ENCODE data around the gene ARID3C. TPM values are rescaled to one million over a fixed set of nuclear protein-coding genes. Genes with fewer than 3 reads are reported as not detected.

The ARID3C gene
- total RNA-seq, 5 donors from 2014 or later (not counting 1 experiment from before 2014, with no cell fraction given), result 0.38 TPM; not detected in 4

DNA sequence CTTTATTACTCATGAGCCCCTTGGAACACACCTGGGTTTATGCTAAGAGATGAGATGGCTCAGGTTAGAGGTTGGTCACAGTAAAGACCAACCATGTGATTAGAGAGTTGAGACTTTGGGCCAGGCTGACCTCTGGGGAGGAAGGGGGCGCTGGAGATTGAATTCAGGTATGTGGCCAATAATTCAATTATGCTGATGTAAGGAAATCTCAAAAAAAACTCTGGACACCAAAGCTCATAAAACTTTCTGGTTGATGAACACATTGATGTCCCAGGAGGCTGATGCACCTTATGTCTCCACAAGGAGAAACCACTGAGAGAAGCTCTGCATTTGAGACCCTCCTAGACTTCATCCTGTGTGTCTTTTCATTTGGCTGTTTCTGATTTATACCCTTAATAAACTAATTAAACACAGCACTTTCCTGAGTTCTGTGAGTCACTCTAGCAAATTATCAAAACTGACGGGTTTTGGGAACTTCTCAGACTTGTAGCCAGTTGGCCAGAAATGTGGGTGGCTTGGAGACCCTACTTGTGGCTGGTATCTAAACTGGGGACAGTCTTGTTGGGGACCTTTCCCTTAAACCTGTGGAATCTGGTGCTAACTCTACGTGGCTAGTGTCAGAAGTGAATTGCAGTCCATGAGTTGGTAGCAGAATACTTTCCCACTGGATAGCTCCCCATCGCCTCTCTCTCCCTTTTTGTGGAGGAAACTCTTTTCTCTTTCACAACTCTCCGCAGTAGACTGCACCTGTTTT lies 41.1 kb upstream of the ARID3C start:
- ATAC-seq (replicated peaks in 1 of 4) (no peak), DNase-seq (no peak)
- no CpG with 5 or more reads among the region's 5 CpGs for WGBS (ENCODE audit: insufficient coverage)
- CTCF ChIA-PET, result interaction anchor here in 1 of 2 donors (0.6 kb wide), 1 partner anchor 499 kb away, joined by 5 read pairs; no protein-coding TSS in a partner anchor
- Histone ChIP-seq H3K4me1 (ENCODE audit: control insufficient read depth in 1 of 2, extremely low read depth in 1 of 2, insufficient read depth in 2 of 2, low read length in 2 of 2) (peaks cover 0 to 16% of the 10 kb centered on the region in 2 experiments), H3K27ac (ENCODE audit: low read length) (no peak overlapping the region), H3K9me3 (no peaks in the 10 kb centered on the region), H3K36me3 (ENCODE audit: control insufficient read depth in 2 of 2, extremely low read depth in 1 of 2, insufficient read depth in 1 of 2, low read length in 1 of 2) (peaks cover 0 to 5% of the 10 kb centered on the region in 2 donors), H3K4me3 (ENCODE audit: control insufficient read depth in 1 of 2, extremely low read depth in 1 of 2, low read length in 1 of 2) (no peak overlapping the region), H3K27me3 (replicated peaks in 1 of 2; ENCODE audit: control insufficient read depth in 2 of 2, extremely low read depth in 1 of 2, insufficient read depth in 2 of 2, low read length in 1 of 2) (no peaks in the 10 kb centered on the region)
- H3K36me3 Mint-ChIP-seq, result peaks cover 24% of the 10 kb centered on the region
- H3K9me3 Mint-ChIP-seq, result peaks cover 8 to 16% (median 10%) of the 10 kb centered on the region in 3 donors
- no peaks in the 10 kb centered on the region for H3K27me3 Mint-ChIP-seq
- no peak overlapping the region for H3K4me3 Mint-ChIP-seq
- POLR2A ChIA-PET, result no interaction called here
- H3K4me1 Mint-ChIP-seq, result peaks cover 12 to 20% (median 16%) of the 10 kb centered on the region in 3 donors
- H3K27ac Mint-ChIP-seq, result no peak overlapping the region

GRCh38 chr9:34665381-34666250 lies 36.8 kb upstream of the ARID3C start:
- peaks cover 47 to 60% (median 47%) of the 10 kb centered on the region in 3 donors for H3K4me1 Mint-ChIP-seq
- ATAC-seq (replicated peaks in 1 of 4) (peak; percentile 80 to 88 (median 84)), DNase-seq (peak; percentile 66 to 95 (median 87))
- ChIA-PET CTCF (interaction anchor here (0.7 to 4.4 kb wide), 10 partner anchors 19 to 289 kb away, joined by 3 to 39 read pairs (median 5); partner anchors contain the start of genes DCTN3 (in 1 of the 2), GALT (in 1 of the 2), MYORG (in 1 of the 2) and RPP25L (in 1 of the 2)), POLR2A (interaction anchor here (0.5 to 1.3 kb wide), 4 partner anchors 19 to 432 kb away, joined by 3 to 5 read pairs (median 4); partner anchors contain the start of genes GALT (in 1 of the 2) and SIGMAR1 (in 1 of the 2))
- H3K27me3 ChIP-seq (replicated peaks in 1 of 2; ENCODE audit: control insufficient read depth in 2 of 2, extremely low read depth in 1 of 2, insufficient read depth in 2 of 2, low read length in 1 of 2), result no peaks in the 10 kb centered on the region
- H3K27ac Mint-ChIP-seq, result peak overlapping the region; percentile 87 to 88
- peaks cover 19 to 52% of the 10 kb centered on the region in 2 experiments for H3K4me1 ChIP-seq (ENCODE audit: control insufficient read depth in 1 of 2, extremely low read depth in 1 of 2, insufficient read depth in 2 of 2, low read length in 2 of 2)
- H3K9me3 ChIP-seq, result no peaks in the 10 kb centered on the region
- H3K4me3 Mint-ChIP-seq, result peak overlapping the region; percentile 82 to 90 (median 86)
- 5% methylated on average over 39 of the region's 55 CpGs for WGBS (ENCODE audit: insufficient coverage)
- H3K36me3 ChIP-seq (ENCODE audit: control insufficient read depth in 2 of 2, extremely low read depth in 1 of 2, insufficient read depth in 1 of 2, low read length in 1 of 2), result peaks cover 6 to 11% of the 10 kb centered on the region in 2 donors
- H3K36me3 Mint-ChIP-seq, result peaks cover 34% of the 10 kb centered on the region
- H3K27ac ChIP-seq (ENCODE audit: low read length), result peak overlapping the region; percentile 97
- peak overlapping the region; percentile 71 to 80 for H3K4me3 ChIP-seq (ENCODE audit: control insufficient read depth in 1 of 2, extremely low read depth in 1 of 2, low read length in 1 of 2)
- H3K9me3 Mint-ChIP-seq, result peaks cover 8 to 16% (median 10%) of the 10 kb centered on the region in 3 donors
- H3K27me3 Mint-ChIP-seq, result no peaks in the 10 kb centered on the region

GRCh38 chr9:34665067-34665380 lies 36.2 kb upstream of the ARID3C start:
- H3K9me3 Mint-ChIP-seq, result peaks cover 4 to 12% (median 10%) of the 10 kb centered on the region in 3 donors
- WGBS (ENCODE audit: insufficient coverage), result 3% methylated on average over 24 of the region's 26 CpGs
- H3K36me3 ChIP-seq (ENCODE audit: control insufficient read depth in 2 of 2, extremely low read depth in 1 of 2, insufficient read depth in 1 of 2, low read length in 1 of 2), result peaks cover 12 to 14% of the 10 kb centered on the region in 2 donors
- H3K27ac ChIP-seq (ENCODE audit: low read length), result peak overlapping the region; percentile 87
- ChIA-PET POLR2A (interaction anchor here in 1 of 2 donors (1.0 to 1.3 kb wide), 2 partner anchors 18 to 27 kb away, joined by 3 to 5 read pairs; partner anchors contain the start of genes GALT and SIGMAR1), CTCF (interaction anchor here (0.7 to 4.4 kb wide), 9 partner anchors 18 to 288 kb away, joined by 3 to 39 read pairs (median 5); partner anchors contain the start of genes DCTN3 (in 1 of the 2), GALT (in 1 of the 2), MYORG (in 1 of the 2) and RPP25L (in 1 of the 2))
- H3K4me1 ChIP-seq (ENCODE audit: control insufficient read depth in 1 of 2, extremely low read depth in 1 of 2, insufficient read depth in 2 of 2, low read length in 2 of 2), result peaks cover 19 to 52% of the 10 kb centered on the region in 2 experiments
- peak overlapping the region; percentile 55 to 80 for H3K4me3 ChIP-seq (ENCODE audit: control insufficient read depth in 1 of 2, extremely low read depth in 1 of 2, low read length in 1 of 2)
- no peaks in the 10 kb centered on the region for H3K9me3 ChIP-seq
- H3K27me3 ChIP-seq (replicated peaks in 1 of 2; ENCODE audit: control insufficient read depth in 2 of 2, extremely low read depth in 1 of 2, insufficient read depth in 2 of 2, low read length in 1 of 2), result no peaks in the 10 kb centered on the region
- ATAC-seq (replicated peaks in 1 of 4) (peak; percentile 21 to 40 (median 28)), DNase-seq (peak in 1 of 35 experiments; percentile 18)
- H3K4me3 Mint-ChIP-seq, result peak overlapping the region; percentile 82 to 90 (median 86)
- no peaks in the 10 kb centered on the region for H3K27me3 Mint-ChIP-seq
- peak overlapping the region; percentile 94 to 97 for H3K27ac Mint-ChIP-seq
- peaks cover 47 to 63% (median 47%) of the 10 kb centered on the region in 3 donors for H3K4me1 Mint-ChIP-seq
- H3K36me3 Mint-ChIP-seq, result peaks cover 37% of the 10 kb centered on the region

DNA sequence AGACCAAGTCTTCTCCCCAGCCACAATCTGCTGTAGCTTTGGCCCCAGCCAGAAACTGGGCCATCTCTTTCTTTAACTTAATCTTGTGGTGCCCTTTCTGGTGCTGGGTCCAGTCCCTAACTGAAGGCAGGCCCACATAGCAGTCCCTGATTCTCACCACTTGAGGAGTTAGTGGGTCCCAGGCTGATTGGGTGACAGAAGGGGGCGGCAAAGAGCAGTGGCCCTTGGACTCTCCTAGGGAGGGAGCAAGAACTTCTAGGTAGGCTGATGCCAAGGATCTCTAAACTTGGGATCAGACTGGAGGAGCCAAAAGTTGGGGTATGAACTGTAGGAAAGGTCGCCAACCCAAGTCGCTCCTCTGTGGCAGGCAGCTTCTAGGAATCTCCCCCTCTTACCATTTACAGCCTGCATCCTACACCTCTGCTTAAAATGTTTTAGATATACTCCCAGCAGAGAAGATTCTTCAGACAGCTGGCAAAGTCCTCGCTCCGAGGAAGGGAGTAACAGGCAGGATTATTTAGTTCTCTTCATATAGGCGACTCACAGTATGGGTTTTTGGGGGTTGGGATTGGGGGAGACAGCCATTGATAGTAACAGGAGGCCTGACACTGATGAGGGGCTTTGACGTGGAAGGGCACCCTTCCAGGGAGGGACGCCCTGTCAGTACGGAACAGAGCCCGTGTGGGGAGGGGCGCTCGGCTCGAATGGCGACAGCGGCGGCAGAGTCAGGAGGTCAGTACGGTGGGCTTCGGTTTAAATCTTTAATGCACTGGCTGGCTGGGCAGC lies 35.6 kb upstream of the ARID3C start:
- Mint-ChIP-seq H3K27me3 (no peaks in the 10 kb centered on the region), H3K9me3 (peaks cover 4 to 7% (median 6%) of the 10 kb centered on the region in 3 donors), H3K36me3 (peaks cover 33% of the 10 kb centered on the region), H3K27ac (peak overlapping the region; percentile 94 to 97), H3K4me3 (peak overlapping the region; percentile 82 to 90 (median 86)), H3K4me1 (peaks cover 47 to 63% (median 47%) of the 10 kb centered on the region in 3 donors)
- POLR2A ChIA-PET, result interaction anchor here in 1 of 2 donors (0.6 to 1.3 kb wide), 3 partner anchors 18 to 389 kb away, joined by 3 to 5 read pairs (median 4); partner anchors contain the start of genes GALT and SIGMAR1
- CTCF ChIA-PET, result interaction anchor here (1.0 to 4.4 kb wide), 8 partner anchors 17 to 44 kb away, joined by 3 to 39 read pairs (median 5); partner anchors contain the start of genes DCTN3 (in 1 of the 2), GALT (in 1 of the 2) and SIGMAR1 (in 1 of the 2)
- peak overlapping the region; percentile 87 for H3K27ac ChIP-seq (ENCODE audit: low read length)
- peak overlapping the region; percentile 55 to 80 for H3K4me3 ChIP-seq (ENCODE audit: control insufficient read depth in 1 of 2, extremely low read depth in 1 of 2, low read length in 1 of 2)
- no peaks in the 10 kb centered on the region for H3K27me3 ChIP-seq (replicated peaks in 1 of 2; ENCODE audit: control insufficient read depth in 2 of 2, extremely low read depth in 1 of 2, insufficient read depth in 2 of 2, low read length in 1 of 2)
- 18% methylated on average over 14 of the region's 18 CpGs for WGBS (ENCODE audit: insufficient coverage)
- H3K9me3 ChIP-seq, result no peaks in the 10 kb centered on the region
- peak; percentile 18 to 37 (median 36) for ATAC-seq (replicated peaks in 1 of 4)
- peaks cover 19 to 52% of the 10 kb centered on the region in 2 experiments for H3K4me1 ChIP-seq (ENCODE audit: control insufficient read depth in 1 of 2, extremely low read depth in 1 of 2, insufficient read depth in 2 of 2, low read length in 2 of 2)
- DNase-seq, result peak; percentile 22 to 84 (median 67)
- H3K36me3 ChIP-seq (ENCODE audit: control insufficient read depth in 2 of 2, extremely low read depth in 1 of 2, insufficient read depth in 1 of 2, low read length in 1 of 2), result peaks cover 15 to 16% of the 10 kb centered on the region in 2 donors

- peaks cover 15 to 19% of the 10 kb centered on the region in 2 donors for H3K36me3 ChIP-seq (ENCODE audit: control insufficient read depth in 2 of 2, extremely low read depth in 1 of 2, insufficient read depth in 1 of 2, low read length in 1 of 2)
- H3K27me3 ChIP-seq (replicated peaks in 1 of 2; ENCODE audit: control insufficient read depth in 2 of 2, extremely low read depth in 1 of 2, insufficient read depth in 2 of 2, low read length in 1 of 2), result no peaks in the 10 kb centered on the region
- no peak overlapping the region for H3K4me3 ChIP-seq (ENCODE audit: control insufficient read depth in 1 of 2, extremely low read depth in 1 of 2, low read length in 1 of 2)
- Mint-ChIP-seq H3K36me3 (peaks cover 21% of the 10 kb centered on the region), H3K27ac (peak overlapping the region; percentile 94 to 97), H3K4me1 (peaks cover 47 to 63% (median 47%) of the 10 kb centered on the region in 3 donors), H3K27me3 (no peaks in the 10 kb centered on the region), H3K9me3 (no peaks in the 10 kb centered on the region), H3K4me3 (peak overlapping the region; percentile 18 to 86 (median 28))
- no peaks in the 10 kb centered on the region for H3K9me3 ChIP-seq
- ATAC-seq (replicated peaks in 1 of 4) (peak in 3 of 4 experiments; percentile 3 to 21 (median 8)), DNase-seq (peak in 6 of 35 experiments; percentile 6 to 61 (median 28))
- peak overlapping the region; percentile 87 for H3K27ac ChIP-seq (ENCODE audit: low read length)
- CTCF ChIA-PET, result interaction anchor here (1.0 to 4.4 kb wide), 6 partner anchors 16 to 43 kb away, joined by 3 to 39 read pairs (median 4); partner anchors contain the start of genes DCTN3 (in 1 of the 2), GALT (in 1 of the 2) and SIGMAR1 (in 1 of the 2)
- H3K4me1 ChIP-seq (ENCODE audit: control insufficient read depth in 1 of 2, extremely low read depth in 1 of 2, insufficient read depth in 2 of 2, low read length in 2 of 2), result peaks cover 19 to 52% of the 10 kb centered on the region in 2 experiments
- POLR2A ChIA-PET, result interaction anchor here in 1 of 2 donors (1.0 kb wide), 1 partner anchor 26 kb away, joined by 3 read pairs; the partner anchor contains the start of gene SIGMAR1
These were observed 34.4 kb upstream of the ARID3C start for GRCh38 chr9:34663303-34663605.

Measured in T-cell (primary cell).